GM18867 (cell line): ENCODE results near the gene LTA.

Source experiments
- ATAC-seq: cut with Tn5 transposase; IDR thresholded peaks from one replicate; pipeline ENCODE4 v1.9.1; 2021; ENCODE audit warnings: mild to moderate bottlenecking, moderate library complexity; ENCODE audit not compliant: unreplicated experiment

Gene LTA

GRCh38 chr6:31572041-31572911 is at the start of gene LTA:
LTA (plus strand) TSS chr6:31572289; CDS start chr6:31572743, 454 bp downstream.
- ATAC-seq, result peak; percentile 37

- no peak for ATAC-seq
Measured at GRCh38 chr6:31525553-31525931, 46.5 kb upstream of the LTA start.

GRCh38 chr6:31525932-31526591 is 46.0 kb upstream of the LTA start:
- no peak for ATAC-seq

- no peak for ATAC-seq
Measured at GRCh38 chr6:31528307-31528777, 43.7 kb upstream of the LTA start.

GRCh38 chr6:31528821-31529328 is 43.2 kb upstream of the LTA start, which contains the start of gene MCCD1:
MCCD1 (plus strand) TSS chr6:31528962; CDS start chr6:31529015, 53 bp downstream.
- ATAC-seq, result no peak

- no peak for ATAC-seq
Measured at GRCh38 chr6:31529329-31530150, 42.5 kb upstream of the LTA start.

GRCh38 chr6:31530659-31531058 is 41.4 kb upstream of the LTA start:
- ATAC-seq, result no peak

GRCh38 chr6:31531162-31531561 is 40.9 kb upstream of the LTA start:
- ATAC-seq, result no peak

- no peak for ATAC-seq
Measured at GRCh38 chr6:31531771-31532643, 40.1 kb upstream of the LTA start.

GRCh38 chr6:31532644-31533454 is 39.2 kb upstream of the LTA start:
- ATAC-seq, result no peak

- ATAC-seq, result no peak
Measured at GRCh38 chr6:31533455-31533841, 38.6 kb upstream of the LTA start.

GRCh38 chr6:31534011-31534410 is 38.1 kb upstream of the LTA start:
- ATAC-seq, result no peak

GRCh38 chr6:31534521-31535040 is 37.5 kb upstream of the LTA start:
- no peak for ATAC-seq

- no peak for ATAC-seq
Measured at GRCh38 chr6:31535538-31536324, 36.4 kb upstream of the LTA start.

GRCh38 chr6:31538805-31539400 is 33.2 kb upstream of the LTA start:
- no peak for ATAC-seq

GRCh38 chr6:31540640-31541039 is 31.4 kb upstream of the LTA start:
- no peak for ATAC-seq

- peak; percentile 4 for ATAC-seq
Measured at GRCh38 chr6:31541059-31541657, 30.9 kb upstream of the LTA start.
